Measurements from ENCODE around the gene ZBP1.
A peak's percentile ranks its signal among the peaks of the same experiment; 100 is the strongest.

ZBP1 gene

DNA sequence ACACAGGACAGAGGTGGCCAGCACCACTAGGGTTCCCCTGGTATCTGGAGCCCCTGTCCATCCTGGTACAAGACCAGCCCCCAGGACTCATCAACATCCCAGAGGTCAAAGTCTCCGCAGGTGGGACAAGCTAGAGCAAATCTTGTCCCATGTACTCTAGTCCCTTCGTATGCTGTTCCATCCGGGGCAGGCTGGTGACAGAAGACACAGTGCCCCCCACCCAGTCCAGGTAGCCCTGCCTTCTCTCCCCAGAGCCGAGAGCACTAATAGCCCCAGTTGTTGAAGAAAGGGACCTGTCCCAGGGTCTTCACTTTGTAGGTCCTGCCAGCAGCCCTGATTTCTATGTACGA is 38.2 kb downstream of the ZBP1 start:
- Histone ChIP-seq H3K27ac (peak overlapping the region in 1 of 2 donors; percentile 79), H3K4me3 (no peak overlapping the region)
- TF ChIP-seq, protein P1, sequence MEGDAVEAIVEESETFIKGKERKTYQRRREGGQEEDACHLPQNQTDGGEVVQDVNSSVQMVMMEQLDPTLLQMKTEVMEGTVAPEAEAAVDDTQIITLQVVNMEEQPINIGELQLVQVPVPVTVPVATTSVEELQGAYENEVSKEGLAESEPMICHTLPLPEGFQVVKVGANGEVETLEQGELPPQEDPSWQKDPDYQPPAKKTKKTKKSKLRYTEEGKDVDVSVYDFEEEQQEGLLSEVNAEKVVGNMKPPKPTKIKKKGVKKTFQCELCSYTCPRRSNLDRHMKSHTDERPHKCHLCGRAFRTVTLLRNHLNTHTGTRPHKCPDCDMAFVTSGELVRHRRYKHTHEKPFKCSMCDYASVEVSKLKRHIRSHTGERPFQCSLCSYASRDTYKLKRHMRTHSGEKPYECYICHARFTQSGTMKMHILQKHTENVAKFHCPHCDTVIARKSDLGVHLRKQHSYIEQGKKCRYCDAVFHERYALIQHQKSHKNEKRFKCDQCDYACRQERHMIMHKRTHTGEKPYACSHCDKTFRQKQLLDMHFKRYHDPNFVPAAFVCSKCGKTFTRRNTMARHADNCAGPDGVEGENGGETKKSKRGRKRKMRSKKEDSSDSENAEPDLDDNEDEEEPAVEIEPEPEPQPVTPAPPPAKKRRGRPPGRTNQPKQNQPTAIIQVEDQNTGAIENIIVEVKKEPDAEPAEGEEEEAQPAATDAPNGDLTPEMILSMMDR (IDR thresholded peaks at IDR 0.05), result no peak
- DNase-seq (ENCODE audit: low spot score), result no peak

DNA sequence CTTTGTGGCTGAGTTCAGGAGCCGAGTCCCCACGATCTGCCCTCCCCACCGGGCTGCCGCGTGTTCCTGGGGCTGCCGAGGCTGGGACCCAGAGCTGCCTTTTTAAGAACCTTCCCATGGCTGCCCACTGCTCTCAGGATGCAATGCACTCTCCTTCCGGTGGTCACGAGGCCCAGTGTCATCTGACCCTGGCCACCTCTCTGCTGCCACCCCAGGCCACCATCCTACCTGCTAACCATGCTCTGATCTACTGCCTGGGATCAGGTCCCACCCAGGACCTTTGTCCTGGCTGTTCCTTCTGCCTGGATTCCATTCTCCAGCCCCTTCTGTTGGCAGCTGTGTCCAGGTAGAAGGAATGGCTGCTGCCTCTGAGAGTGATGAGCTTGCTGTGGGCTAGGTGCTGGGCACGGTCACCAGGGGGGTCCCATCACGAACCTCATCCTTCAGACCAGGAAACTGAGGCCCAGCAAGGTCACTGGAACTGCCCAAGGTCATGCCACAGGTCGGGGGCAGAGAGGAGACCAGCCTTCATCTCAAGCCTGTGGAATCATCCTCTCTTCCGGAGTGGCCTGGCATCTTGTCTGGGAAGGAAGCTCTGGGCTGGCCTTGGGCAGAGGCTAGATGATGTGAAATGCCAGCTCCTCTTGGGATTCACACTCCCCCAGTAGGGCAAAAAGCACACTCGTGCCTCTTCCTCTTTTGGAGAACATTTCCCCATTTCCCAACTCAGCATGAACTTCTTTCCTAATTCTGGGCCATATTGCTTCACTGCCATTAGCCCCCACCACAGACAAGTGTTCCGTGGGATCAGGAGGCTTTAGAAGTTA is 38.8 kb downstream of the ZBP1 start:
- DNase-seq (ENCODE audit: low spot score), result no peak
- peak overlapping the region in 1 of 2 donors; percentile 79 for H3K27ac ChIP-seq
- no peak overlapping the region for H3K4me3 ChIP-seq
- TF ChIP-seq, protein P1 (IDR thresholded peaks at IDR 0.05), result no peak

DNA sequence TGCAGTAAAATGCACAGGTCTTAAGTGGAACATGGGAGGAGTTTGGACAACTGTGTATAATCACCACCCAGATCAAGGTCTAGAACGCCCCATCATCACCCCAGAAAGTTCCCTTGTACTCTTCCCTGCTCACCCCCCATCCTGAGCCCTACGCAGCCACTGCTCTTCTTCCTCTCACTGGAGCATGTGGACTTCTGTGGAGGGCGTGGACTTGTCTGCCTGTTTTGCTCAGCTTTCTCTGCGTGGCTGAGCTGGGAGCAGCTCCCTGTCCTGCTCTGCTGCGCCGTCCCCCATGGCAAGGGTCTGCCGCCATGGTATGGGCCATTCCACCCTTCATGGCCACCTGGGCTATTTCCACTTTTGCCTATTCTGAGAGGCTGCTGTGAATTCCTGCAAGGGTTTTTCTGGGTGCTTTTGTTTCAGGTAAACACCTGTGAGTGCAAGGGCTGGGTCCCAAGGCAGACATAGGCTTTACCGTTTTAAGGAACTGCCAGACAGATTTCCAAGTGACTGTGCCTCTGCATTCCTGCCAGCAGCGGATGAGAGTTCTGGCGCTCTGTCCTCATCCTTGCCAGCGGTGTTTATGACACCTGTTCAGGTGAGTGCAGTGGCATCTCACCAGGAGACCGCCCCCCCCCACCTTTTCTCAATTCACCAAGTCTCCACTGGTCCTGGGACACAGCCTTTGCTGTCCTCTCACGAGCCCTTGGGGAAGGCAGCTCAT is 39.6 kb downstream of the ZBP1 start:
- TF ChIP-seq, protein P1 (IDR thresholded peaks at IDR 0.05), result no peak
- DNase-seq (ENCODE audit: low spot score), result no peak
- H3K27ac ChIP-seq, result no peak overlapping the region

DNA sequence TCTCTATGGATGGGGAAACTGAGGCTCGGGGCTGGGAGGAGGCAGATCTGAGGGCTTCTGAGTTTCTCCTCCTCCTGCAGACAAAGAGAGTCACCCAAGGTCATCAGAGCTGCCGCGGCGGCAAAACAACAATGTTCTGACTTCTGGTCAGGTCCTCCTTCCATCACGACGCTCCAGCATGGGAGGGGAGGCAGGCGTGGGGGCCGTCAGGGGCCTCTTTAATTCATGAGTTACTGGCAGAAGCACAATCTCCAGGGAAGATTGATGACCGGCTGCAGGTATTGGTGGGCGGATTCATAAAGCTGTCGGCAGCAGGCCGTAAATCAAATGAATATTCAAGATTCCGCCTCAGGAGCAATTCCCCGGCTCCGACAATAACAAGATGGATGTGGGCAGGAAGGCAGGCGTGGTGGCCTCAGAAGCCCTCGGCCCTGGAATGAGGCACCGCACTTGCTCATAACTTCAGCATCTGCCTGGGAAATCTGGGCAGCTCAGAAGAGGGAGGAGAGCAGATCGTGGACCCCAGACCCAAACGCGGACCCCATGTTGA is 40.3 kb downstream of the ZBP1 start:
- TF ChIP-seq, protein P1 (IDR thresholded peaks at IDR 0.05), result no peak
- Histone ChIP-seq H3K27ac (no peak overlapping the region), H3K4me3 (no peak overlapping the region)
- no peak for DNase-seq (ENCODE audit: low spot score)

More for the DNA sequence above, 39.6 kb downstream of the ZBP1 start:
- no peak overlapping the region for H3K4me3 ChIP-seq

DNA sequence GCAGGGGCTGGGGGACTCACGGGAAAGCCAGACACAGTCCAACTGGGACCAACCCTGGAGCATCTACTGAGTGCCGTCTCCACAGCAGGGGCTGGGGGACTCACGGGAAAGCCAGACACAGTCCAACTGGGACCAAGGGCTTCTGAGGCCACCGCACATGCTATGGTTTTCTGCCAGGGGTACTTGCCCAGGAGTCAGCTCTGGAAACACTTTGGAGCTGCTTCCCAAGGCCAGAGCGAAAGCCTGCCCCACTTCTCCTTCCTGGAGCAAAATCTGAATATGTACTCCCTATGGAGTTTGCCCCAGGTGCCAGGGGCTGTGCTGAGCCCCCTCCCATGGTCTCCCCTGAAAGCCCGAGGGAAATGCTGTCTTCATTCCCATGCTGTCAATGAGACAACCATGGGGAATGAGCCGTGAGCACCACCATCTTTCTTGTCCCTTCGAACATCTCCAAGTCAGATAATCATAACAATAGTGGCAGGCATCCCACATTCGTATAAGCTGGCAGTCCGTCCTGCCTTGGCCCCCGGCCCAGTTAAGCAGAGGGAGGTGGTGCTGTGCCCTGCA is 40.8 kb downstream of the ZBP1 start:
- no peak for DNase-seq (ENCODE audit: low spot score)
- TF ChIP-seq, protein P1 (IDR thresholded peaks at IDR 0.05), result no peak
- Histone ChIP-seq H3K4me3 (no peak overlapping the region), H3K27ac (no peak overlapping the region)

DNA sequence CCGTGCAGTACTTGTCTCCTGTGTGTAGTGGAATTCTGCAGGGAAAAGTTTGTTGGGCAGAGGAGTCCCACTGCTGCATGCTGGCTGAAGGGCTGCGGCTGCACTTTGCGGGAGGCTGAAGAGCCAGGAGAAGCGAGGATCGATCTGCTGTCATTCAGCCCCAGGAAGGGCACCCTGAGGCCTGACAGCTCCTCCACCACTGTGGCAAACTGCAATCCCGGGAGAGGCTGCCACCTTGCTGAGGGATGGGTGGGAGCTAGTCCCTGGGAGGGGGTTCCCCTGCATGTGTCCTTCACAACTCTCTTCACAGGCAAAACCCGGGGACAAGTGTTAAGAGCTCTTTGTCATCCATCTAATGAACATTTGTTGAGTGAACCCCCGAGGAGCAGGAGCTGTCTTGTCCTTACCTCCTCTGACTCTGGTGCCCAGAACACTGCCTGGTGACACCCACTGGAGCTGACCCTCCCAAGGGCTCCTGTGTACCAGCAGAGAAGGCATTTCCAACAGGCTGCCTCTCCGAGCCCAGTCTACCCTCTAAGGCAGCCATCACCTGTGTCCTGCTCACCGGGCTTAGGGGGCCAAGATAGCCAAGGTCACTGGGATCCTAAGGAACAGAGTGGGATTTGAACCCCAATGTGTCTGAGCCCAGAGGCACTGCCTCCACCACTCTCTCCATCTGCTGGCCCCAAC is 41.6 kb downstream of the ZBP1 start:
- TF ChIP-seq, protein P1 (IDR thresholded peaks at IDR 0.05), result no peak
- no peak overlapping the region for H3K4me3 ChIP-seq
- no peak overlapping the region for H3K27ac ChIP-seq
- DNase-seq (ENCODE audit: low spot score), result no peak

Data from coronary artery (tissue), 2 donors.